NCI-H526 (cell line): ENCODE measurements around the gene CNGB1.
"Not testable (repeated sequence)": the region's sequence is repeated elsewhere in the genome, so short reads cannot be mapped to it uniquely, and the experiment has no call there.

Experiments used
- DNase-seq, 2 experiments: peaks; one replicate each; lab custom pipeline; 2025; lab: John Stamatoyannopoulos, UW

Gene CNGB1

DNA sequence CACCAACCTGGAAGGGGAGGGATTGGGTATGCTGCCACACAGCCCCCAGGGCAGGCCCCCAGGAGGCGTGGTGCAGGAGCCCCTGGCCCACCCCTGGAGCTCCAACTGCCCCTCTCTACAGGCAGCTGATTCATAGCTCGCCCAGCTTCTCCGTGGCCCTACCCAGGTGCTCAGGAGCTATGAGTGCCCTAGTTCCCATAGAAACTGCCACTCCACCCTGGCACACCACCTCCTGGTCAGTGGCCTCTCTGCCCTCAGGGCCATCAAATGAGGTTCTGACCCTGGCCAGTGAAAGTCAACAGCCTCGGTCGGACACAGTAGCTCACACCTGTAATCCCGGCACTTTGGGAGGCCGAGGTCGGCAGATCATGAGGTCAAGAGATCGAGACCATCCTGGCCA lies 18.0 kb downstream of the CNGB1 start:
- no peak for DNase-seq

DNA sequence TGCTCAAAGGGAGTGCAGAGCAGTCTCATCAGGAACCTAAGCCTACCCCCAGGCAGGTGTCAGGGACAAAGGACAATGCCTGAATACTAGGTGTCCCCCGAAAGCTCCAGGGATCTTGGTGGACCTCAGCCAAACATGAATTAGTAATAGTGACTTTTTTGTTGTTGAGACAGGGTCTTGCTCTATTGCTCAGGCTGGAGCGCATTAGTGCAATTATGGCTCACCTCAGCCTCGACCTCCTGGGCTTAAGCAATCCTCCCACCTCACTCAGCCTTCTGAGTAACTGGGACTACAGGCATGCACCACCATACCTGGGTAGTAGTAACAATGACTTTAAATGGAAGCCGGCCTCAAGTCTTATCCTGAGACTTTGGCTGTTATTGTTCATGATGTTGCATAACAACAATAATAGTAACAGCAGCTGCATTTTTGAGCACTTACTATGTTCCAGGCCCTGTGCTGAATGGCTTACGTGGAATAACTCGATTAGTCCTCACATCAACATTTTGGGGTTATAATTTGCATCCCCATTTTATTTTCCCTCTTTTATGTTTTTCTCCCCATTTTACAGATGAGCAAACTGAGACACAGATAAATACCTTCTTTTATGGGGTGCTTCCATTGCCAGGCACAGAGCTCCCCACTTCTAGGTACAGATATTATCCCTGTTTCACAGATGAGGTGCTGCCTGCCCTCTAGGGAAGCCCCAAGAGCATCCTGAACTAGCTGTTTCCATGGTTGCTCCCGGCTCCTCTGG lies 19.5 kb downstream of the CNGB1 start:
- no peak for DNase-seq

DNA sequence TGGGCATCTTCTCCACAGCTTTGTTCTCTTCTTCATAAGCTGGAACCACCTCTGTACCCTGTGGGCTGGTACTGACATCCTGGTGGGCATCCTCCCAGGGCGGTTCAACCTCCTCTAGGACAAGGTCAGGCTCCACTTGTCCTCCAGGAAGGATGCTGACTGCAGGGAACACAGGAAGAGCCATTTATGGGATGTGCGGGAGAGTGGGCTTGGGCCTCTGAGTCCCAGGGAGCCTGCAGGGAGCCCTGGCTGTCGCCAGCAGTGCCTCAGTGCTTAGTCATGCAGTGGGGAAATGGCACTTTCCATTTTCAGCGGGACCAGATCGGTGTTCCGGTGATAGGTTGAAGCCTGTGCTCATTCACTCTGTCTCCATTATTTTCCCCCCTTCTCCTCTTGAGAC lies 20.5 kb downstream of the CNGB1 start:
- DNase-seq = no peak

DNA sequence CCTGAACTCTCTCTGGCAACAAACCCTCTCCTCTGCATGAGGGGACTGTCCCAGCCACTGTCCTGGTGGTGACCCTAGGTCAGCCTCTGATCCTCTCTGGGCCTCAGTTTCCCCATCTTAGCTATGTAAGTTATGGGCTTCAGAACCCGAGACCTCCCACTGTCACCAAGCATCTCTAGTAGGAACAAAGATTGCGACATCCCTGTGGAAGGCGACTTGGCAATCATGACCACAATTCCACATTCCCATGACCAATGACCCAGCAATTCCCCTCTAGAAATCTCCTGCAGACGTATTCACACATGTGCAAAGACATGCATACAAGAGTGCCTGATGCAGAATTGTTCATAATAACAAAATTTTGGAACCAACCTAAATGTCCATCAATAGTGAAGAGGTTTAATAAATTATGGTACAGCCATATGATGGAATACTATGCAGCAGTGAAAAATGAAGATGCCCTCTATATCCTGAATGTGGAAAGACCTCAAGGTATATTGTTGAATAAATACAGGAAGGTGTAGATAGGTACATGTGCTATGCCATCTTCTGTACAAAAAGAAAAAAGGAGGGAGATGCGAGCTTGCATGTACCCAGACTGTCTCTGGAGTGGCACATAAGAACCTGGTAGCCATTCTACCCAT lies 21.2 kb downstream of the CNGB1 start:
- DNase-seq = no peak

DNA sequence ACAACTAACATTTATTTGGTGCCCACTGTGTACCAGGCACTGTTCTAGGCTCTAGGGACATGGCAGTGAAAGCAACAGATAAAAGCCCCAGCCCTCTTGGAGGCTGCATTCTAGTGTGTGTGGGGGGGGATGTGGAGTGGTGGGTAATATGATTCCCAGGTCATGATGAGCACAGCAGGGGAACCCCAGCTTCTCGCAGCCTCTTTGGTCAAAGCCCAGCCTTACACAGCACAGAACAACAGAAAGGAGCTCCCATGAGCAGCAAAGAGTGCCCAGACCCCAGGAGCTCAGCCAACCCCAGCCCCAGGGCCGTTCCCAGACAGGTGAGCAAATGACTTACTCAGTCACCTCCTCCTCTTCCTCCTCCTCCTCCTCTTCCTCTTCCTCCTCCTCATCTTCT lies 21.9 kb downstream of the CNGB1 start:
- no peak for DNase-seq

DNA sequence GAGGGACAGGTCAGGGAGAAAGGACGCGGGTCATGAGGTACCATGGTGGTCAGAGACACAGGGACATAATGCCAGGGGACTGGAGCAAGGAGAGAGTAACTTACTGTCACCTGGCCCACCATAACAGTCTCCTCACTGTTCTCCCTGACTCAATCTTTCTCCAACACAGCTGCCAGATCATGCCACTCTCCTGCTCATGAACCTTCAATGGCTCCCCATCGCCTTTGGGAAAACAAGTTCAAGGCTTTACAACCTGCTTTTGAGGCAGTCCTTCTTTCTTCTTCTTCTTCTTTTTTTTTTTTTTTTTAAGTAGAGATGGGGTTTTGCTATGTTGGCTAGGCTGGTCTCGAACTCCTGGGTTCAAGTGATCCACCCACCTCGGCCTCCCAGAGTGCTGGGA lies 22.9 kb downstream of the CNGB1 start:
- DNase-seq = no peak

DNA sequence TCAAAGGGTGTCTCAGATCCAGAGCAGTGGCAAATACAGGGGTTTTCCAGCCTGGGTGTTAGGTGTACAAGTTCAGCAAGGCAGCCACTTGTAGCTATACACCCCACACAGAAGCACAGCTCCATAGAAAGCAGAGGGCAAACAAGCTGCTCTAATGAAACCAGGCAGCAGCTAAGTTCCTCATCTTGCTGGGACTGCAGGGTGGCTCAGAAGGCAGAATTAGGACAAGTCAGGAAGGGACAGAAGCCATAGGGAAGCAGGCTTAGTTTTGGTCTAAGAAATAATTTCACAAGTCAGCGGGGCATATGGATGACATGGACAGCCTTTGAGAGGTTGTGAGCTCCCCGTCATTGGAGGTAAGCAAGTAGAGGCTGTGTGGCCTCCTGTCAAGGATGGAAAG lies 23.7 kb downstream of the CNGB1 start:
- no peak for DNase-seq

DNA sequence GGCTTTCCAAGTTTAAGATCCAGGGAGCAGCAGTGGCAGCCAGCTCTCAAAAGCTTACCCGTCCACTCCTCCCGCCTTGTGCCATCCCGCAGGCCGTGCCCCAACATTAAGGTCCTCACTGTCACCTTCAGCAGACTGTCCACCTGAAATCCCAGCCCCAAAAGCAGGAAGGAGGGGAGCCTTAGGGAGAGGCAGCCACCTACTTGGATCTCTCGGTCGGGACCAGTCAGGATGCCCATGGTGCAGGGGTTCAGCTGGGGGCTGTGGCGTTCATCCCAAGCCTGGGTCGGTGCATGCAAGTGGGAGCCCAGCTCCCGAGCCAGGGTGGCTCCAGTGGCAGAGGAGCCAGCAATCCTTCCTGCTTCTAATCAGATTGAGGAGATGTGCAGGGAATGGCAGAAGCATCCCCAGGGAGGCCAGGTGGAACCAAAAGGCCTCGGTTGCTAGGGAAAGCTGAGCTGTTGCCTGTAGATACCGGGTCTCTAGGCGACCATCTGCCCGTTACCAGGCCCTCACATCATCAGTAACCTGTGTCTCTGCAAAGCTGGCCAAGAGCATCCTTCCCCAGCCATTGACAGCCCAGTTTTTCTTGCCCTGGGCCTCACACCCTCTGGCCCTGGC lies 24.6 kb downstream of the CNGB1 start:
- DNase-seq = peak in 1 of 2 experiments; percentile 34

DNA sequence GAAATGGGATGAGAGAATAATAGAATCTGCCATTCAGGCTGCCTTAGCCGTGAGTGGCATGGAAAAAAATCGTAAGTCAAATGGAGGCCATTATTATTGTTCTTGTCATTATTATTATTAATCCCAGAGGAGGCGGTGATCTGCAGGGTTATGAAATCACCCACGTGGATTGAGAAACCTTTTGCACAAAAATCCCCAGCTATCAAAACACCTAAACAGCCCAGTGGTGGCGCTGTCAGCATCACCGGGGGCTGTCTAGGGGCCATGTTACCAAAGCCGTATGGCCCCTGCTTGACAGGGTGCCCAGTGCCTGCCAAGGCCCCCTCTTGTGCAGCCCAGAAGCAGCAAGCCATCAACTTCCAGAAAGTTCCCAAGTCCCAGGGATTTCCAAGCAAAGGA lies 25.2 kb downstream of the CNGB1 start:
- no peak for DNase-seq

DNA sequence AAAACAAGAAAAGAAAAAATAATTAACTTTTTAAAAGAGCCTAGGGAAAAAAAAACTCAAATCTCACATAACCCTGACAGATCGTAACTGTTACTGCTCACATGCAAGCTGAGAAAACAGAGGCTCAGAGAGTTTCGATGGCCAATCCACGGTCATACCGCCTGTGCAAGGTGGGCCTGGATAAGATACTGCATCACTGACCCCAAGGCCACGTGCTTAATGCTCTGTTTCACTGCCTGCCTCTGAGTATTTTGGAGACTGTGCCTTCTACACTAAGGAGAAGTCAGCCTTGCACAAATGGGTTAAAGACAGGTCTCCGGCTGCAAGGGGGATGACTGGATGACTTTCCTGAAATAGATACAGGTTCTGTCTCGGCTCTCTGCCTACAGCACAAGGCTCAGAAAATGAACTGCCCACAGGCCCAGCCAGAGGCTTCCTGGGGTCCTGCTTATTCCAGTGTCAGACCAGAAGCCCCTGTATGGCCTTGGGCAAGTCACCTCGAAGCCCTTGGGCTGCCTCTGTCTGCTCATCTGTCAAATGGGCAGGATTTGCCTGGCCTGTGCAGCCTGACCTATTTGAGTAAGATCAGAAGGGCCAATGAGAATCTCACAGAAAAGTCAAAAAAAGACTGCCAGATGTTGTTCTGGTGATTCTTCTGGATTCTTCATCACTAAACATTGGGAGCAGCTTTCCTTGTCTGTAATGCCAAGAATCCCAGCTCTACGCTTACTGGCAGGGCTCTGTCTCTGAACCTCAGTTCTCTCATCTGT lies 25.8 kb downstream of the CNGB1 start:
- no peak for DNase-seq

DNA sequence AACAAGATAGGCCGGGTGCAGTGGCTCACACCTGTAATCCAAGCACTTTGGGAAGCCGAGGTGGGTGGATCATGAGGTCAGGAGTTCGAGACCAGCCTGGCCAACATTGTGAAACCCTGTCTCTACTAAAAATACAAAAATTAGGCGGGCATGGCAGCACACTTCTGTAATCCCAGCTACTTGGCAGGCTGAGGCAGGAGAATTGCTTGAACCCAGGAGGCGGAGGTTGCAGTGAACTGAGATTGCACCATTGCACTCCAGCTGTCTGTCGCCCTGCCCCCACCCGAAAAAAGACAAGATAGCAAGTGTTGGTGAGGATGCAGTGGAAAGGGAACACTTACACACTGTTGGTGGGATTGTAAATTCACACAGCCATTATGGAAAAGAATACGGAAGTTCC lies 27.5 kb downstream of the CNGB1 start:
- DNase-seq = not testable (repeated sequence)

DNA sequence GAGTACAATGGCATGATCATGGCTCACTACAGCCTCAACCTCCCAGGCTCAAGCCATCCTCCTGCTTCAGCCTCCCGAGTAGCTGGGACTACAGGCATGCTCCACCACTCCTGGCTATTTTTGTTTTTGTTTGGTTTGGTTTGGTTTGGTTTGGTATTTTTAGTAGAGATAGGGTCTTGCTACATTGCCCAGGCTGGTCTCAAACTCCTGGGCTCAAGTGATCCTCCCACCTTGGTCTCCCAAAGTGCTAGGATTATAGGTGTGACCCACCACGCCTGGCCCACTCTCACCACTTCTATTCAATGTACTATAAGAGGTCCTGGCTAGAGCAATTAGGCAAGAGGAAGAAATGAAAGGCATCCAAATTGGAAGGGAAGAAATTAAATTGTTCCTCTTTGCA lies 29.0 kb downstream of the CNGB1 start:
- DNase-seq = not testable (repeated sequence)

DNA sequence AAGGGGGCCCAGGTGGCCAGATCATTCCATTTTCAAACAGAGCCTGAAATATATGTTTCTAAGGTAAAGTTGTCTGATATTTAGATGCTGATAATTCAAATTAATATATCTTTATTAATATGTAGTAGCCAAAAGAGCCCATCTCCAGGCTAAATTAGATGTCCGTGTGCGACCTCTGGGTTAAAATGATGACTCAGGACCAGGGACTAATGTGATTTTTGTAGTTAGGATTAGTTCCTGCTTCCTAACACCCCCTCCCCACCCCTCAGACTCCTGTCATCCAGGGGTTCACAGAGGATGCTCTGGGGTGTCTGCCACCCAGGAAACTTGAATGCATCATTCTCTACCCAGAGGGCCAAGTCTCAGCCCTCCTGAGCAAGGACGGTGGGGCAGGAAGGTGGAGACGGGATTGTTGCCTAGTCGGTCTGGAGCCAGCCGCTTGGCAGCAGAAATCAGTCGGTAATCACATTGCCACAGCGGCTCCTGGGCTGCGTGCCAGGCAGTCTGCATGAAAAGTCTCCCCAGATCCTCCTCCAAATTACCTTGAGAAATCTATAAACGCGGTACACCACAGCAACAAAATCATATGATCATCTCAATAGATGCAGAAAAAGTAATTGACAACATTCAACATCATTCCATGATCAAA lies 29.8 kb downstream of the CNGB1 start:
- no peak for DNase-seq

DNA sequence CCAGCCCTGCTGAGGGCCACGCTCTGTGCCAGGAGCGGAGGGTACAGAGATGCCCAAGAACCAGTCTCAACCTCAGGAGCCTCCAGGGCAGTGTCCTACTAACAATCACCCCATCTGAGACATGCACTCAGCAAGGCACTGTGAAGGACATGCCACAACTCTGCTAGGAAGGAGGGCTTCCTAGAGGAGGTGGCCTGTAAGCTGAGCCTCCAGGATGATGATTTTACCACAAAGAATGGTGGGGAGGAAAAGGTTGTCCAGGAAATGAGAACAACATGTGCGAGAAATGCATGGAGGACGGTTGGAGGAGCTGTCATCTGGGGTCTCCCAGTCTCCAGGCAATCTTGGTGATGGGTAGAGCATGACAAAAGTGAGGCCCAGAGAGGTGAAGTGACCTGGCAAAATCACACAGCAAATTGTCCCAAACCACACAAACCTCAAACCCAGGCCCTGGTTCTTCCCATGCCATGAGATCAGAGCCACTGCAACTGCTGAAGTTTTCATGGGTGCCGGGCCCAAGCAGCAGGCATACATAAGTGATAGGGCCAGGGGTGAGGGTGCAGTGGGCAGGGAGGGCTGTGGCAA lies 30.5 kb downstream of the CNGB1 start:
- DNase-seq = no peak

DNA sequence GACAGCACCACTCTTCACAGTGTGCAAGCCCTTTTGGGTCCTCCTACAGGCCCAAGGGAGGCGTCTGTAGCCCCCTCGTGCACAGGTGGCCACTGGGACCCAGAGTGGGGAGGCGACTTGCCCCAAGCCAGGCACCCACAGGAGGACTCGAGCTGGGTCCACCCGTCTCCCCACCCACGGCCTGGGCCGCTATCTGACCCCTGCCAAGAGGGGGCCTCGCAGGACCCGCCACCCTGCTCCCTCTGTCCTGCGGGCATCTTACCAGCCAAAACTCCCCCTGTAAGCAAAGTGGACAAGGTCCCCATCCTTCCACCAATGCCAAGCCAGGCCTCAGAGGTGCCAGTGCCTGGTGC lies 31.1 kb downstream of the CNGB1 start:
- no peak for DNase-seq

DNA sequence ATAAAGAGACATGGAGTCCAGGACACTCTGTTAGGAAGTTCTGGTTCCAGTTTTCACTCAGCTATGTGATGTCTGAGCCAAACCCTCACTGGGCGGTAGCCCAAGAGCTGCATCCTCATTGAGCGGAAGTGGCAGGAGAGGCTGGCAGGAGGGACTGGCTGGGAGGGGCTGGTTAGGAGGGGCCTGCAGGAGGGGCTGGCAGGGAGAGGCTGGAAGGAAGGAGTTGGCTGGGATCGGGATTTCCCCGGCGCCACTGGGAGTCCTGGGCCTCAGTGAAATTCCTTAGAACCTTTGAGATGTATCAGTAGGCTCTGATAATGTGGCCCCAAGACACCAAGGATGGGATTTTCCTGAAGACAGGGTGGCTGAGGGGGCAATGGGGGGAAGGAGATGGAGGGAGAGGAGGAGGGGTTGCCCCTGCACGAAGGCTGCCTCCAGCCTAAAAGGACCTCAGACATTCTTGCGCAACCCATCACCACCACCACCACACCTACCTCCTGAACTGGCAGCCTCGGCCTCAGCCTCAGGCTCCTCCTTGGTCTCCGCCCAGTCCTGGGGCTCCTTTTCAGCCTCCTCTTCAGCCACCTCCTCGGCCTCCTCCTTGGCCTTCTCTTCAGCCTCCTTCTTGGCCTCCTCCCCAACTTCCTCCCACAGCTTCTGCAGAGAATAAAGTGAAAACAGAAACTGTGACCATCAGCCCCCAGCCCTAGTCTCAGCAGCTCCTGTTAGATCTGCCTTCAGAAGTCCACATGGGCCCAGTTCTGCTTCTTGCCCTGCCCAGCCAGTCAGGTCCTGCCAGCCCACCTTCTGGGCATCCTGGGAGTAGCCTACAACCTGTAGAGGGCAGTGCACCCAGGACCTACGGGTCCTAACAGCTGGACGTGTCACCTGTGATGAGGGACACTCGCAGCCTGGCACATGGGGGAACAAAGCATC lies 31.7 kb downstream of the CNGB1 start:
- DNase-seq = no peak

DNA sequence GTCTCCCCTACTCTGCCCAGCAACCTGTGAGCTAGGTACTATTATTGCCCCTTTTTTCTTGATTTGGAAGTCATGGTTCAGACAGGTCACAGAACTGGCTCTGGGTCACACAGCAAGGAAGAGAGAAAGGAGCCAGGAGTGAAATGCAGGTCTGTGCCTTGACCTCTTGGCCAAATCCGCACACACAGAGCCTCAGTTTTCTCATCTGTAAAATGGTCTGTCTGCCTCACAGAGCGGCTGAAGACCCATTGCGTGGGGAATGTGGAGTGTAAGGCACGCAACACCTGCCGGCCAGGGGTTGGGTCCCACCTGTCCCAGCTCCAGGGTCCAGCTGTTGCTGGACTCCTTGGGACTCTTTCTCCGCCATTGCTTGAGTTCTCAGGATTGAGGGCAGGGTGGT lies 32.4 kb downstream of the CNGB1 start:
- DNase-seq = no peak

DNA sequence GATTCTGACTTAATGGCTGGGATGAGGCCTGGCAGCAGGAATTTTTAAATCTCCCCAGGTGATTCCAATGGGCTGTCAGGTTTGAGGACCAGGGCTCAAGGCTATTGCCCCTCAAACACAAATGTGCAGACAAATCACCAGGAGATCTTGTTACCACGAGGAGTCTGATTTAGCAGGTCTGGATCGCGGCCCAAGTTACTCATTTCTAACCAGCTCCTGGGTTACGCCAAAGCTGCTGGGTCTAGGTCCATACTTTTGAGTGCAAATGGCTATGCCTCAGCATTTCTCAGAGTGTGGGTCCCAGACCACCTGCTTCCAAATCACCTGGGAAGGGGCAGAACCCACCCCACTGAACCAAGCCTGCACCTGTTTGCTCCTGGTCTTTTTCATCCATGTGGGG lies 33.1 kb downstream of the CNGB1 start:
- DNase-seq = no peak

DNA sequence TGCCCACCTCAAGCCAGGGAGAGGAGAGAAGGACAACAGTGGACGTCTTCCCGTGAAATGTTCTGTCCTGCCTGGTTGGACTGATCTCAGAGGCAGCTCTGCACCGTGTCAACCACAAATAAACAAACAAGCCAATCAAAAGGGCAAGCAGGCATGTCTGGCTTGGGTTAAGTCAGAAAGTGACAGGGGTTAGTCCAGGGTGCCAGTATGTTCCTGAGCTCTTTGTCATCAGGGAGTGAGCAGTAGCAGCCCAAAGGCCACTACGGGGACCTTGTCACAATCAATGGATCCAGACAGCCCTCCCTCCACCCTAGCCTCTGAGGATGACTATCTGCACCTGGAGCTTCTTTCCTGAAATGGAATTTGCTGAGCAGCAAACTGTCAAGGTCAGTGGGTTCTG lies 35.0 kb downstream of the CNGB1 start:
- DNase-seq = no peak

DNA sequence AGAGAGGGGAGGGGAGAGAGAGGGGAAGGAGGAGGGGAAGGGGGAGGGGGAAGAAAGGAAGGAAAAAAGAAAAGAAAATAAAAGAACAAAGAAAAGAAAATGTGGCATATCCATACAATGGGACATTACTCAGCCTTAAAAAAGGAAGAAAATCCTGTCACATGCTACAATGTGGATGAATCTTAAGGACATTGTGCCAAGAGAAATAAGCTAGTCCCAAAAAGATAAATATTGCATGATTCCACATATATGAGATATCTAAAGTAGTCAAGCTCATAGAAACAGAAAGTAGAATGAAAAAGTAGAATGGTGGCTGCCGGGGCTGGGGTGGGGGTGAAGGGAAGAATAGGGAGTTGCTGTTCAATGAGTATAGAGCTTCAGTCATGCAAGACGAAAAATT lies 40.4 kb downstream of the CNGB1 start:
- no peak for DNase-seq

DNA sequence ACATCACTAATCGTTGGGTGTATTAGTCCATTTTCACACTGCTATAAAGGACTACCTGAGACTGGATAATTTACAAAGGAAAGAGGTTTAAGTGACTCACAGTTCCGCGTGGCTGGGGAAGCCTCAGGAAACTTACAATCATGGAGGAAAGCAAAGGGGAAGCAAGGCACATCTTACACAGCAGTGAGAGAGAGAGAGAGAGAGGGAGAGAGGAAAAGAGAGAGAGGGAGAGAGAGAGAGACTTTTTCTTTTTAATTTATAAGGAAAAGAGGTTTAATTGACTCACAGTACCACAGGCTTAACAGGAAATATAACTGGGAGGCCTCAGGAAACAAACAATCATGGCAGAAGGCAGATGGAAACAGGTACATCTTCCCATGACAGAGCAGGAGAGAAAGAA lies 41.7 kb downstream of the CNGB1 start:
- no peak for DNase-seq
